Endometrium (tissue), 2 donors: ENCODE measurements around the gene UPK2.

ENCODE experiments used
- FAIRE-seq: peaks from 2 replicates; lab custom pipeline; 2012; peaks lifted over from hg19 to GRCh38; lab: Jason Lieb, UNC
- donor health status: control.
- donor health status: control.

The UPK2 gene

DNA sequence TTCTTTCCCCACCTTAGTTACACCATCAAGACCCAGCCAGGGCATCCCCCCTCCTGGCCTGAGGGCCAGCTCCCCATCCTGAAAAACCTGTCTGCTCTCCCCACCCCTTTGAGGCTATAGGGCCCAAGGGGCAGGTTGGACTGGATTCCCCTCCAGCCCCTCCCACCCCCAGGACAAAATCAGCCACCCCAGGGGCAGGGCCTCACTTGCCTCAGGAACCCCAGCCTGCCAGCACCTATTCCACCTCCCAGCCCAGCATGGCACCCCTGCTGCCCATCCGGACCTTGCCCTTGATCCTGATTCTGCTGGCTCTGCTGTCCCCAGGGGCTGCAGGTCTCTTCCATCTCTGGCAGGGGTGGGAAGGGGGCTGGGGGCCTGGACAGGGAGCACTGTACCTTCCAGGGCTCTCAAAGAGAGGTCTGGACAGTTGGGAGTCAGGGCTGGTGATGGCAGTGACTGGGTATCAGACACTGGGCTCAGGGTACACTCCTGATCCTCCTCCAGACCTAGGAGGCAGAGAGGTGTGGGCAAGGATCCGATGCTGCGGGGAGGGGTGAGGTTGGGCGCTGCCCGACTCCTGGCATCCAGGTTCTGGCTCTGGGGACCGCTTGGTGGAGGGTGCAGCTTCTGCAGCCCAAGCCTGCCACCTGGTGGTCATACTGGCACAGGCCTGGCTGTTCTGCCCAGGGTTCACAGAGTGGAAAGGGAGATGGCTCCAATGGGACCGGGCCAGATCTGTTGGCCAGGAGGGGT, at the start of gene UPK2:
Gene UPK2 (plus strand): TSS at position 205 of the 753 bp plus-strand sequence. CDS start 53 bp downstream, at position 258.
- FAIRE-seq: no peak

DNA sequence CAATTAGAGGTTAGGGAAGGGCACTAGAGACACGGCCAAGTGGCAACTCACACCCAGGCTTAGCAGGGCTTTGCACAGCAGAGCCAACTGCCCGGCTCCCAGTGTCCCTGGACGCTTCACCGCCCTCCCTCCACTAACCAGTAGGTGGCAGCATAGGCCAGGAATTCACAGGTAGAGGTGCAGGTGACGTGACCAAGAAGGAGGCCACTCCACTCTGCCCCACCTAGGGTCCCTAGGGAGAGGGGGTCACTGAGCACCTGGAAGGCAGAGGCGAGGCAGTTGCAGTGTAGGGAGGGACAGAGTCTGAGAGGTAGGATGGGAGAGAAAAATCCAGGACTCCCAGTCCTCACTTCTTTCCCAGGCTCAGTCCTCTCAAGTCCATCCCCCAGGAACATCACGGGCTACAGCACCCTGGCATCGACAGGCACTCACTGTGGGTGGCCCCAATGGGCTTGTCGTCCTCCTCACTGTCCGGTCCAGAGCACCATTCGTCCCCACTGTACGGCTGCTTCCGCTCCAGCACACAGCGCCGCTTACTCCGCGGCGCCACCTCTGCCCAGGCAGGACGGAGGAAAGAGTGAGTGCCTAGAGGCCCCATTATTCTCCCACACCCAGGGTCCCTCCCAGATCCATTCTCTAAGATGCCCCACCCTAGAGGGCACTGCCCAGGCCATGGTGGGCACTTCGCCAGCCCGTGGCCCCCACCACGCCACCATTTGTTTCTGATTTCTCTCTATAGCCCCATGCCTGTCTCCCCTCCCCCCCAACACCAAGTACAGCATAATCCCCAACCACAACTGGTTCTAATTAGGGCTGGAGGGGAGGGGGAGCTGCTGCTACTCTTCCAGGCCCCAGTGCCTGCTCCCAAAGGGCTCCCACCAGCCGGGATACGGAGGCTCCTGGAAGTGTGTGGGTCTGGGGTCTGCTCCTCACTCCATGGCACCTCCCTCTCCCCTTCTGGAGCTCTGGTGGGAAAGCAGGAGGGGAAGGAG, 48.8 kb upstream of the UPK2 start:
- FAIRE-seq: no peak

DNA sequence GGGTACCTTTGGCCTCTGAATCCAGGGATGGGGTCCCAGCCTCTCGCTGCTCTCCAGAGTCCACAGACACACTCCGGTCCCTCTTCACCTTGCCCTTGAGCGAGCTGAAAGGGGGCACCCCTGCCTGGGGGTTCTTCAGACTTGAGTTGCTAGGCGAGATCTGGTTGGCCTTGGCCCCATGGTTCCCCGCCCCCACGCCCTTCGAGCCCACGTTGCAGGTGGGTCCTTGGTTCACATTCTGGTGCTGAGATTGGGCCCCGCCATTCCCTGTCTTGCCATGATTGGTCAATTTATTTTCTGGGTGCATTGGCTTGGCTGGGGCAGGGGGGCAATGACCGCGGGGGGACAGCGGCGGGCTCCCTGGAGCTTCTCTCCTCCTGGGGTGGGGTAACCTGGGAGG, 47.8 kb upstream of the UPK2 start:
- FAIRE-seq: no peak

DNA sequence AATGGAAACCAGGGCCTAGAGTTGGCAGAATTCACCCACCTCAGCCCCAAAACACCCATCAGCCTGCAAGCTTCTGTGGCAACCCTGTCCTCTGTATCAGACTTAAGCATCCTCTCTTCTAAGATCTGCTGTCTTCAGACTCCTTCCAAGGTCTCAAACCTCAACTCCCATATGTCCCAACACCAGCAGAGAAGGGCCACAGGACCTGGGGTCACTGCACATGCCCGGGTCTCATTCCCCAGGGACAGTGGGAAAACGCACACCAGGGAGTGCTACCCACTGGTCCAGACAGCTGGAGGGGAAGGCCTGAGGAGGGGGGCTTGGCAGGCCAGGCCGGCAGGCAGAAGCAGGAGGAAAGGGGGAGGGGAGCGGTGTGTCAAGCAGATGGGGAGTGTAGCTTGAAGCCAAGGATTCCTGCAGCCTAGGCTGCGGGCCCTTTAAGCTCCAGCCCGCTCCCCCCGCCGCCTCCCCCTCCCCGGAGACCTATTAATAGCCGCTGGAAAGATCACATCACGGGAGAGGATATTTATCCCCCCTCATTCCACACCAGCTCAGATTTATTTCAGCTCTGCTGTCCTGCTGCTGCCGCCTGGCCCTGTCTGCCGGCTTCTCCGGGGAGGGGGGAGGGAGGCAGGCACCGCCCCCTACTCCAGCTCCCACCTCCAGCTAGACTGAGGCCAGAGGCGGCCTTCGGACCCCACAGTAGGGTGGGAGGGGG, 47.0 kb upstream of the UPK2 start:
- peak; percentile 50 for FAIRE-seq

DNA sequence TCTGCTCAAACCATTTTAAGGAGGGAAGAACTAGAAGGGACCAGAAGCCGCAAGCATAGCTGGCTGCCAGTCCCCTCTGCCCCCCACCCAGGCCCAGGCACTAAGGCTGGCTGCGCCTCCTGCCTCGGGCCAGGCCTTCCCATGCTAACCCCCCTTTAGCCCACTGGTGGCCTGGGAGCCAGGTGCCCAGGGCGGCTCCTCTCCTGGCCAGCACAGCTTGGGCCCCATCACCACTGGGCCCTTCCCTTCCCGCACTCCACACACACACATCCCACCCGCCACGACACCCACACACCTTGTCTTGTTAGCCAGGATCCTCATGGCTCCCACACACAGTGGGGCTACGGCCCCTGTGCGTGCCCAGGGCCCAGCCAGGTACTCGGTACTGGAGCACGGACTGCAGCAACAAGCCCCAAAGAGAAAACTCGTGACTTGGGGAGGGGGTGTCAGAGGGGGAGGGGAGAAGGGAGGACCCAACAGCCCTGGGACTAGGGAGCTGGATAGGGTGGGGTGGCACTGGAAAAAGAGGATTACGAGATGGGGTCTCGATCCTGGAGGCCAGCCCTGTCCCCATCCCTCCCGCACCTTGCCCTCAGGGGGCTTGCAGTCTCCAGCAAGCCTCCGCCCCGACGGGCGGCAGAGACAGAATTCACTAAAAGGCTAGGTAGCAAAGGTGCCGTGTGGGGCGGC, 46.3 kb upstream of the UPK2 start:
- FAIRE-seq: no peak

DNA sequence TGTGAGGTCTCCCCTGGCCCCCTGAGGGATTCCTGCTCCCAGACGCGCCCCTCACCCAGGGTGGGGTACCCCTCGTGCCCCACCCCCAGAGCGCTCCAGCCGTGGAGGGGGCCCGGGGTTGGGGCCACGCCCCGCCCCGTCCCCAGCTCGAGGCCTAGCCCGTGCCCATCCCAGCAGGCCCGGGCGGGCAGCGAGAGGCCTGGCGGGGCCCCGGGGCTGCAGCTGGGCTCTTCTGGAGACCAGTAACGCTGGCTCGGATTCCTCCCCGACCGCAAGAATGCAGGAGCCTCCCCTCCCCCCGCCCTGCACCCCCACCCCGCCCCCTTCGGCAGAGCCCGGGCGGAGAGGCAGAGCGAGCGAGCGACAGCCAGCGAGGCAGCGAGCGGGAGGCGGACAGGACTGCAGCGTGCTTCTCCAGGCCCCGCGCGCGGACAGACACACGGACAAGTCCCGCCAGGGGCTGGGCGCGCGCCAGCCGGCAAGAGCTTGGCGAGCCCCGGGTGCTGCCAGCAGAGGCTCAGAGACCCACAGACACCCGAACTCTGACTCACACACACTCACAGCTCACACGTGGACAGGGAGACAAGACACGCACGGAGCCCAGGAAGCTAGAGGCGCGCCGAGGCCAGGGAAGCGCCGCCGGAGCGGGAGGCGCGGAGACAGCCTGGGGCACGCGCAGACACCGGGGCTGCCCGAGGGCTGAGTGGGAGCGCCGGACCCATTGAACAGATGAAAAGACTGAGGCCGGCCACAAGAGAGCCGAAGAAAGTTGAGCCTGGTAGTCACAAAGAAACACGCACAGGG, 45.6 kb upstream of the UPK2 start:
- no peak for FAIRE-seq

DNA sequence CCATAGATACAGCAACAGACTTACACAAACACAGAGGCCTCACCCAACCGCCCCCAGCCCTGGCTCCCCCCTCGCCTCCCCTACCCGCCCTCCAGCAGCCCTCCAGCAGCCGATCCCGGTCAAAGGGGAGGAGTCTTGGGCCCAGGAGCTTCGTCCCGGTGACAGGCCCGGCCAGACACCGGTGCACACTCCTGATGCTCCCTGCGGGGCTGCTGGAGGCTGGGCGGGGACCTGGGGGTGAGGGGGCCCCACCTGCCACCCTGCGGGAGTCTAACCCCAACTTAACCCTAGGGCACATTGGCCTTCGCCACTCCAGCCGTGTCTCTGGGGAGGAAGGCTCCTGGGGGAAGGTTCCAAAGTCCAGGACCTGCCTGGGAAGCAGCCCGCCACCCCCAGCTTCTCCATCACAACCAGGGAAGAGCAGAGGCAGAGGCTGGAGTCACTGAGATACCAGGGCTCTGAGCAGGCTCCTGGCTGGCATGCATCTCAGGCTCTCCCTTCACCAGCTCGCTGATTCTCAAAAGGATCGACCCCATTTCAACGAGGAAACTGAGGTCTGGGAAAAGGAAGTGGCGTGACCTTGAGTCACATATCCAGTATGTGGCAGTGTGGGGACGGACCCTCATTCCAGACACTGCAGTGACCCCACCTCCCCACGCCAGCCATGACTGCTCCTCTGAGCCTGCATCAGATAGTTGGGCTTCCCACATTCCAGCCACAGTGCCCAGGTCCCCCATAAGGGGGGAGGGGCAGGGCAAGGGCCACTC, 44.8 kb upstream of the UPK2 start:
- no peak for FAIRE-seq

DNA sequence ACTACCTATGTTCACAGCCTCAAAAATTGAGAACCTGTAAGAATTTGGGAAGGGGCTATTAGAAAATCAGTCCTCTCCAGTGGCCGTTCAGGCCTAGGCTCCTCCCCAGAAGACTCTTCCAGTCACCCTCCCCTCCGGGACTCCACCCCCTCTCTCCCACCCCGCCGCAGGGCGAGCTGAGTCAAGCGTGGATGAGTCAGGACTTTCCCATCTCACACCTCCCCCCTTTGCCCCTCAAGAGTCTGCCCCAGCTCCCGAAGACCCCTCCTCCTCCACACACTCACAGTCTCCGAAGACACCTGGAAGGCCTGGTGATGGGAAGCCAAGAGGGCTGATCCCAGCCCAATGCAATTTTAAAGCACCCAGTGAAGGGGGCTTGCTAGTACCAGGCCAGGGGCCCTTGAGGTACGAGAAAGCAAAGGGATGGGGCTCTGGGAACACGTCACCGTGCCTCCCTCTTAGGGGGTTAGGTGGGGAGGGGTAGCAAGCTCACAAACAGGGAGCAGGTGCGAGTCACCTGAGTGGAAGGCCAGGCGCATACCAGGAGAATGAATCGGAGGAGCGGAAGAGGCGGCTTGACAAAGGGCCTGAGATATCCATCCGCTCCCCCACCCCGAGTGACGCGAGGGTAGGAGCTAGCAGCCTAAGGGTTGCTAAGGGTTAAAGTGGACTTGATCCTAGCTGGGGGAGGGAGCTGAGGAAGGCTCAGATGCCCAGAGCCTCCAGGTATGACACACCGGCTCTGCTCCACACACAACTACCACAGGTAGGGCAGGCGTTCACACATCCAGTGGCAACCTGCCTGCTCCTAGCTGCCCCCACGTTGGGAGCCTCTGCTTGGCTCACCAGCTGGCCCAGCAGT, 44.0 kb upstream of the UPK2 start:
- FAIRE-seq: no peak

DNA sequence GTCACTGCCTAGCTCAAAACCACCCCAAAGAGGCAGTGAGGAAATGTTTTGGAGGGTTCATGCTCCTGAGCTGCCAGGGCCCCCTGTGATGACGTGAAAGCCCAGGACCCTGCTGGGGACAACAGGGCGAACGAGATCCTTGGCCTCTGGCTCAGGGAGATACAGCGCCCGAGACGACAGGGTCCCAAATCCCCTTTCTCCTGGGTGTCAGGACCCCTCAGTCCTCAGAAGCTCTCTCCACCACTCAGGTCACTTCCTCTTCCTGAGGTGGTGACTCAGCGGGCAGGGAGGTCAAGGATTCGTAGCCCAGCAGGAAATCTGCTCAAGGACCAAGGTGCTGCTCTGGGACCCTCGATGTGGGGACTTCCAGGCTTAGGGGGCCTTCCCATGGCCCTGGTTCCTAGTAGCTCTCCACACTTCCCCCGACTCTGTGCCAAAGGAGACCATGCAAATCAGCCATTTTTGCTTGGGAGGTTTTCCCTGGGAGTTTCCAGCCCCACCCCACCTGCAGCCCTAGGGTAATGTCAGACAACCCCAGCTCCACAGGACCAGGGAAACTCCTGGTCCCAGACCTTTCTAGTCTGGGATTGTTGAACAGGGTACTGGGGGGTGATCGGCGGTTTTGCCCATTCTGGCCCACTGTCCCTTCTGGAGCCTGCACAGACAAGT, 43.2 kb upstream of the UPK2 start:
- FAIRE-seq: no peak

DNA sequence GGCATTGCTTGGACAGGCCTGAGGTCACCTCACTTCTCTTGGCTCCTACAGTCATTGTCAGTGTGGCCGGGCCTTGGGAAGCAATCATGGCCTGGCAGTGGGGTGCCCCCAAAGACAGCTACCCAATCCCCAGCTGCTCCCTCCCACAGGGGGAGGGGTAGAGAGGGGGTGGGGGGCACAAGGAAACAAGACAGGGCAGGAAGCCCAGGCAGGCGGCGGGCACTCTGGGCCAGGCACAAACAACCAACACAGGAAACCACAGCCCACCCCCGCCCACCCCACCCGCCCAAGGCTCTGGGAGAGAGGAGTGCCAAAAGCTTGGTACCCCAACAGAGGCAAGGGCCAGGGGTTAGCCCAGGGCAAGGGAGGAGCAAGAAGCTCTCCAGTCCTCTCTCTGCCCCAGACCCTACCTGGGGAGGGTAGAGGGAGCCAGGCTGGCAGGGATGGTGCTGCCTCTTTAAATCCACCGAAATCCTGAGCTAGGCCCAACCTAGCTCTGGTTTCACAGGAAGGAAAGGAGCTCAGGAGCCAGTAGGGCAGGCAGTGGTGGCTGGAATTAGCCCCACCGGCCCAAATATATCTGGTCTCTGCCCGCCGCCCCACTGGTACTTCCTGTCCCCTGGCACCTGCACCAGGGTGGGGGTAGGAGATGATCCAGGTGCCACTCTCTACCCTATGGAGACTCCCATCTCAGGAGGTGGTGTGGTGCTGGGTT, 42.5 kb upstream of the UPK2 start:
- no peak for FAIRE-seq

DNA sequence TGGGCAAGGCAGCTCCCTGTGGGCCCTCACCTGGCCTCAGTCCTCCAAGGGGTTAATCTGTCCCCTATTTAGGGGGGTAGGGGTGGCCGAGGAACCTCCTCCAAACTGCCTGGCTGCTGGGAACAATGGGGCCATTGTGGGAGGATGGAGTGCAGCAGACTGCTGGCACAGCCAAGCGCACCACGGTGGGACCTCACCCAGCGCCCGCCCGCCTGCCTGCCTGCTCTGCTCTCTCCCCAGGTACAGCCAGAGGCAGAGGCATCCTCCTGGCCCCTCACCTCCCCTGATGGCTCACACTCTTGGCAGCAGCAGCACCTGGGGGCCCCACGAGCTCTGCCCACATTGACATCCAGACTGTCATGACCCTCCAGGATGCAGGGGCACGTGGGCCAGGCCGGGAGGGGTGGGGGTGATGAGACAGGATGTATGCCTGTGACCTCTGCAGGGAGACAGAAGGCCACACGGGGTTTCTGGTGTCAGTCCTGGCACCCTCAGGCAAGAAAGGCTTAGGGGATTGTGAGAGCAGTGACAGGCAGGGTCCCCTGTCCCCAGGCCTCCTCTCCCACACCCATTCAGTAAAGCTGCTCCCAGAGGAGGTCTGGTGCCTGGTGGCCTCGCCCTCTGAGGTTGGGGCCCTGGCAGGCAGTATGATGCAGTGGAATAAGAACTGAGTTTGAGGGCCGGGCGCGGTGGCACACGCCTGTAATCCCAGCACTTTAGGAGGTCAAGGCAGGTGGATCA, 41.8 kb upstream of the UPK2 start:
- FAIRE-seq: no peak

DNA sequence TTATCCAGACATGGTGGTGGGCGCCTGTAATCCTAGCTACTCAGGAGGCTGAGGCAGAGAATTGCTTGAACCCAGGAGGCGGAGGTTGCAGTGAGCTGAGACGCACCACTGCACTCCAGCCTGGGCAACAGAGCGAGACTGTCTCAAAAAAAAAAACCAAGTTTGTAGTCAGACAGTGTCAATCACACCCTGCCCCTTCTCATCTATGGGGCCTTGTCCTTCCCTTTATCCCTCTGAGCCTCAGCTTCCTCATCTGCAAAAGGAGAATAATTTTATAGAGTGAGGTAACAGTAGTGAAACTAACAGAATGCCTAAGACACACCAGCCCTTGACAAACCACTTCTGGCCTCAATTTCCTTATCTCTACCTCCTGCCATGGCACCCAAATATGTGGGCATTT, 41.1 kb upstream of the UPK2 start:
- FAIRE-seq: no peak

DNA sequence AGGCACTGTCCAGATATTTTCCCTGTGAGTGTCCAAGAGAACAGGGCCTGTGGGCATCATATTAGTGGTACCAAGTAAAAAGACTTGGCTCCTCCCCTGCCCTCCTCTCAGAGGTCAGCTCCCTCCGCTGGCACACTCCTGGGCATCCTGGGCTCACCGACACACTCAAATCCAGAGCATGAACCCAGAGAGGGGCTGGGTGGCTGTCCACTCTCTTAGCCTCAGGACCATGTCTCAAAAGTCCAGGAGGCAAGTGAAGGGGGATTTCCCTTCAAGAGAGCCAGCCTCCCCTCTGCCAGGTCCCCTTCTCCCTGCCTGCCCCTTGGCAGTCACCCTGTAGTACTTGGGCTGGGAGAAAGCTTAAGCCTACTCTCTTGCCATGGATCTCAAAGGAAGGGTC, 40.7 kb upstream of the UPK2 start:
- FAIRE-seq: no peak

DNA sequence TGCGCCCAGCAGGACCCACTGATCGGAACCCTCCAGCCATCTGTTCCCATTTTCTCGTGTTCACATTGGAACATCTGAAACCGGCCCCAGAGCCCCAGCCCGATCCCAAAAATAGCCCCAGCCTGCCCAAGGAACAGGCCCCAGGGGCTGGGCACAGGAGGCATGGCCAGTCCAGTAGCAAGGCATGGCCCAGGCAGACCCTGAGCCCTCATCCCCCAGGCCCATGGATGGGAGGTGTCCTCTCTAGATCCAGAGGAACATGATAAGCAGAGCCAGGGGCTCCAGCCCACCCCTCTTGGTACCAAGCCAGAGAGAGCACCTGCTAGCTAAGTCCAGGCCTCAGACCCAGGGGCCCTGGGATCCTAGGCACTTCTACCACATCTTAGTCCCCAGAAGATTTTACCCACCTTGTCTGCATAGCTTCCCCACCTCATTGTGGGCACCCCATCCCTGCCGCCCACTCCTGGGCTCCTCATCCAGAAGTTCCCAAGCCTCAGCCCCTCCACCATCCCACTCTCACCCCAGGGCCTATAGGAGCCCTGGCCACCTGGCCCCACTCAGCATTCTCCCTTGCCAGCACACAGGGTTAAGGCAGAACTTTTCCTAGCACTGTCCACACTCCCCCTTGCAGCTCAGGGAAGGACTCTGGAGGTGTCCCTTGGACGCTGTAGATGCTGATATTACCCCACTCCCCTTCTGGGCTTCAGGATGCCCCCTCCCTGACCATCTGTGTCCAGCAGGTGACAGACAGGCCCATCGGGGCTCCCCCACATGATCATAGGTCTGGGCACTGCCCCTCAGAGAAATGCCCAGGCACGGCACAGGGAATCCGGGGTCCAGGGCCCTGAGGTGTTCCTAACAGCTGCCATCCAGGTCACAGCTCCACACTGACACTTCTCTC, 39.9 kb upstream of the UPK2 start:
- no peak for FAIRE-seq

DNA sequence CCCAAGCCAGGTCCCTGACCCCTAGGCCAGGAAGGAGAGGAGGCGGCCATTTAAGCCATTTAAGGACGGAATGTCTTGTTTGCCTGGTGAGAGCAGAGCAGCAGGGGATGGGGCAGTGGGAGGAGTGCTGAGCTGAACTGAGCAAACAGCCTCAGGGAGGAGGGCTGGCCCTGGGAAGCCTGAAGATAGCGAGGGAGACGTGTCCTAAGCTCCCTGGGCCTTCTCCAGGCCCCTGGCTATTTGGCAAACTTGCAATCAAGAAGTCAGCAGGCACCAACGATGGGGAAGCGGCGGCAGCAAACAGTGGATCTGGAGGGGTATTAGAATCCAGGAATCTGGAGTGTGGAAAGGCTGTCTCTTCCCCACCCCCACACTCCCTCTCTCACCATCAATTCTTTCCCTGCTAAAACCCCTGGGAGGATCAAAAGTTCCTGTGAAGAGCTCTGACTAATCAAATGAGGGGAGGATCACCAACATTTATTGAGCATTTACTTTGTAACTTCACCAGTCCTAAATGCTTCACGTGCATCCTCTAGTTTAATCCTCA, 39.2 kb upstream of the UPK2 start:
- FAIRE-seq: no peak
